GM19240 (cell line): ENCODE measurements around the gene CMTR1.
"Not testable (repeated sequence)": the region's sequence is repeated elsewhere in the genome, so short reads cannot be mapped to it uniquely, and the experiment has no call there.

ENCODE experiments used
- DNase-seq: peaks from one replicate; pipeline ENCODE4 v3.0.0; 2011; ENCODE audit warnings: low spot score; ENCODE audit not compliant: insufficient read length

CMTR1 gene, protein sequence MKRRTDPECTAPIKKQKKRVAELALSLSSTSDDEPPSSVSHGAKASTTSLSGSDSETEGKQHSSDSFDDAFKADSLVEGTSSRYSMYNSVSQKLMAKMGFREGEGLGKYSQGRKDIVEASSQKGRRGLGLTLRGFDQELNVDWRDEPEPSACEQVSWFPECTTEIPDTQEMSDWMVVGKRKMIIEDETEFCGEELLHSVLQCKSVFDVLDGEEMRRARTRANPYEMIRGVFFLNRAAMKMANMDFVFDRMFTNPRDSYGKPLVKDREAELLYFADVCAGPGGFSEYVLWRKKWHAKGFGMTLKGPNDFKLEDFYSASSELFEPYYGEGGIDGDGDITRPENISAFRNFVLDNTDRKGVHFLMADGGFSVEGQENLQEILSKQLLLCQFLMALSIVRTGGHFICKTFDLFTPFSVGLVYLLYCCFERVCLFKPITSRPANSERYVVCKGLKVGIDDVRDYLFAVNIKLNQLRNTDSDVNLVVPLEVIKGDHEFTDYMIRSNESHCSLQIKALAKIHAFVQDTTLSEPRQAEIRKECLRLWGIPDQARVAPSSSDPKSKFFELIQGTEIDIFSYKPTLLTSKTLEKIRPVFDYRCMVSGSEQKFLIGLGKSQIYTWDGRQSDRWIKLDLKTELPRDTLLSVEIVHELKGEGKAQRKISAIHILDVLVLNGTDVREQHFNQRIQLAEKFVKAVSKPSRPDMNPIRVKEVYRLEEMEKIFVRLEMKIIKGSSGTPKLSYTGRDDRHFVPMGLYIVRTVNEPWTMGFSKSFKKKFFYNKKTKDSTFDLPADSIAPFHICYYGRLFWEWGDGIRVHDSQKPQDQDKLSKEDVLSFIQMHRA

DNA sequence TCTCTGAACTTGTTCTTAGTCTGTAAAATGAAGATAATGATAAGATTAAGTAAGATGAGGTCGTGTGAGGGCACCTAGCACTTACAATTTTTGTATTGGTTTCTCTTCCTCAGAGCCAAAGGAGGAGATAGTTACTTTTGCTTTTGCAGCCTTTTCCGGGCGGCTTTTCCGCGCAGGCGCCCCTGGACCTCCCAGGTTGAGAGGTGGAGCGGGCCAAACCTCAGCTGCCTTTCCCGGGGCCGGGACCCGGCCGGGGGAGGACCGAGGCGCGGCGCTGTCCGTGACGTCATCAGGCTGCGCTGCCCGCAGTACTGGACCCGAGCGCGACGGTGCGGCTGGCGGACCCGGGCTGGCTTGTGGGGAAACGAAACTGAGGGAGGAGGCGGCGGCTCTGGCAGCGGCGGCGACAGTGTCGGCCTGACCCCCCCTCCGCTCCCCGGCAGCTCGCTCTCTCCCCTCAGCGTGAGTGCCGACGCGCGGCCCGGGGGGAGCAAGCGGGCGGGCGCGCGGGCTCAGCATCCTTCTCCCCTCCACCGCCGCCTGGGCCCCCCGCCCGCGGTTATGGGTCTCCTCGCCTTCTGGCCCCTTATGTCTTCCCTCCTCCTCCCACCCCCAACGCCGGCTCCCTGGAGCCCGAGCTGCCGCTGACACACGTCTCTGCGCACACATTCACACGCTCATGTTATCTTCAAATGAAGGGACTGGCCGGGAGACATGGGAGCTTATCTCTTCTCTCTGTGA lies at the start of gene CMTR1:
Gene CMTR1, plus strand, starts transcription at position 306 of the 741 bp plus-strand sequence. CDS start 2,409 bp downstream, outside the sequence.
- DNase-seq, result peak; percentile 90

DNA sequence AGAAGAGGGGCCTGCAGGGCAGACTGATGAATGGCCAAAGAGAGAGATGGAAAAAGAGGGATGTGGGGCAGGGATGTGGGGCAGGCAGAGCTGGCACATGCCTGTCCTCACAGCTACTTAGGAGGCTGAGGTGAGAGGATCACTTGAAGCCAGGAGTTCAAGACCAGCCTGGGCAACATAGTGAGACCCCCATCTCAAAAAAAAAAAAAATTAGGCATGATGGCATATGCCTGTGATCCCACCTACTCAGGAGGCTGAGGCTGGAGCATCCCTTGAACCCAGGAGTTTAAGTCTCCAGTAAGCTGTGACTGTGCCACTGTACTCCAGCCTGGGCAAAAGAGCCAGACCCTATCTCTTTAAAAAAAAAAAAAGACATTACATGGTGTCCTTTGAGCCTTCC lies 44.4 kb upstream of the CMTR1 start:
- DNase-seq, result no peak

DNA sequence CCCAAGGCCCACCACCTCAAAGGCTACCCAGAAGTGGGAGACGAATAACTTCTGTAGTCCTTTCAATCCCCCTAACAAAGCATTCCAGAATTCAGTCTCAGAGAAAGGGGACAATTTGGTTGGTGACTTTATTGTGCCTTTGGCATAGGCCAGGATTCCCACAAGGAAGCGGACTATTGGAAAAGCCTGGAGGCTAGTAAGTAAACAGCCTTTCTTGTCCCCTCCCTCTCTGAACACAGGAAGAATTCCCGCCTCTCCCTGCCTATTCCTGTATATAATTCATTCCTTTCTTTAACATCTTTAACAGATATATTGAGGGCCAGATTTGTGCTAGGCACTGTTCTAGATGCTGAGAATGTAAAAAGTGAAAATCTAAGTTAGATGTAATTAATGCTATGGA lies 43.2 kb upstream of the CMTR1 start:
- DNase-seq, result no peak

DNA sequence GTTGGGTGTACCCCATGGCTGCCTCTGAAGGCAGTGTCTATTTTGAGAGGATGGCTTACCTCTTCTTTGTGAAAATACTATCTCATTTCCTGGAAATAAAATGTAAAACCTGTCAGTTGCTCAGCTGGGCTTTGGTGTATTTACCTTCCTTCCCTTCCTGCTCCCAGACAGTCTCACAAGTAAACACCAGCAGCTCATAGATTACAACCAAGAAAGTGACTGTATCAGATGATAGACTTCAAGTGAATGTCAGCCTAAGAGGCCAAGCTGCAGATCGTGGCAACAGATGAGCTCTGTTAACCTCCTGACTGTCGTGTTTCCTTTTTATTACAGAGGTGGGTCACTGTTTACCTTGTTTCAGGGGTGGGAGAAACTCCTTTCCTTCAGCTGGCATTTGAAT lies 41.9 kb upstream of the CMTR1 start:
- DNase-seq, result no peak

DNA sequence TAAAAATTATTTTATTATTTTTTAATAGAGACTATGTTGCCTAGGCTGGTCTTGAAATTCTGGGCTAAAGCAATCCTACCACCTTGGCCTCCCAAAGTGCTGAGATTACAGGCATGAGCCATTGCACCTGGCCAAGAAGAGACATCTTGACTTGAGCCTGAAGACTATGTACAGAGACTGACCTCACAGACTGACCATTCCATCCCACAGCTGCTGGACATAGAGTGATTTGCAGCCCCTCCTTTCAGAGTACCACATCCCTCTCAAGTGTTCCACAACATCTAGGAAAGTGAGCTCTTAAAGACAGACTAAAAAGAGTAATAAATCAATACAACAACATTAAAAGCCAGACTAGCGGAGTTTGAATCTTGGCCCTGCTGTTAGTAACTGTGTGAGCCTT lies 40.2 kb upstream of the CMTR1 start:
- no peak for DNase-seq

DNA sequence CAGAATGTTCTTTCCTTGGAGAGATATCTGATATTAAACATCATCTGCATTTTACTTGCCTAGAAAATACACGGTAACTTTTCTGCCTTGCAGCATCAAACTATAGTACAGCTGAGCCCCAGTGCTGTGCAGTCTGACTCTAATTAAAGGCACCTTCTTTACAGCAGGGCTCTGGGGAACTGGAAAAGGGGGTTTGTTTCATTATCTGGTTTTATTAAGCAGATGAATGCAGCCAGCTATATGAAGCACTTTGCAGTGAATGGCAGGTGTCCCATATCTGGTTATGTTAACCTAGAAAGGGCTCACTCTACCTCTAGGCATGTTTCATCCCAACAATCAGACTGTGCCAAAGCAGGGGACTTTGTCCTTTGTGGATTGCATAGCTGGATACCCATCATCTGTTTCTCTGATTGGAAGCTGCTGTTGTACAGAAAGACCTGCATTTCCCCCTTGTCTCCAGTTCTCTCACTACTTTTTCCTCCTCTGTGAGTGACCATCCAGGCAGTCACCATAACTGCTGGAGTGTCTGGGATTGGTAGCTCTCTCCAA lies 39.6 kb upstream of the CMTR1 start:
- no peak for DNase-seq

DNA sequence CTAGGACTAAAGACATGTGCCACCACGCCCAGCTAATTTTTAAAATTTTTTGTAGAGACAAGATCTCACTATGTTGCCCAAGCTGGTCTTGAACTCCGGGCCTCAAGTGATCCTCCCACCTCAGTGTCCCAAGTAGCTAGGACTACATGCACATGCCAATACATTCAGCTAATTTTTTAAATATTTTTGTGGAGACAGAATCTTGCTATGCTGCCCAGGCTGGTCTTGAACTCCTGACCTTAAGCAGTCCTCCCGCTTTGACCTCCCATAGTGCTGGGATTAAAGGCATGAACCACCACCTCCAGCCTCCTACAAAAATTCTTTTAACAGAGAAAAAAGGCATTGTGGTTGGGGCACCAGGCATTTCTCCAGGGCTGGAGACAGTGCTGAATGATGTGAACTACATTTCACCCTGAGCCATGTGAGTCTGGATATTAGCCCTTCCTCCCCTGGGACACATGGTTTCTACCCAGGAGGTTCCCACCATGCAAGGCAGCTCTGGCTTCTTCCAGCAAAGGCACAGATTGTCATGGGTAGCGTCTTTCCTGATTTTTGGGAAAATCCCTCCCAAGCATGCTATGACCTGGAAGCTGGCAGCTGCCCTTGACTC lies 36.3 kb upstream of the CMTR1 start:
- DNase-seq, result no peak

DNA sequence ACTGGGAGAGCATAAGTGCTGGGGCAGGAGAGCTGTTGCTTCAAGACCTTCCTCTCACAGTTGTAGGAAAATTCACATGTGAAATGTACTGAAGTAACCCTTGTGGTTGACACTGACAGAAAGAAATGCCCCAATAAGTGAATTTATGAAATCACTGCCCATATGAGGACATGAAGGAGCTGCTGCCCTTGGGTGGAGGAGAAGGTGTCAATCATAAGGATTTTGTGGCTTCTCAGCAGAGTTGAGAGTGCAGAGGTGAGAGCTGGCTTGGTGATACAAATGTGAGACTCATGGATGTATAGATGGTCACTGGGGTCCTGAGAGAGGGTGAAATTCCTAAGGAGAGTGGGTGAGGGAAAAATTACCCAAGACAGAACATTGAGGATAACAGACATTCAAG lies 33.9 kb upstream of the CMTR1 start:
- DNase-seq, result no peak

DNA sequence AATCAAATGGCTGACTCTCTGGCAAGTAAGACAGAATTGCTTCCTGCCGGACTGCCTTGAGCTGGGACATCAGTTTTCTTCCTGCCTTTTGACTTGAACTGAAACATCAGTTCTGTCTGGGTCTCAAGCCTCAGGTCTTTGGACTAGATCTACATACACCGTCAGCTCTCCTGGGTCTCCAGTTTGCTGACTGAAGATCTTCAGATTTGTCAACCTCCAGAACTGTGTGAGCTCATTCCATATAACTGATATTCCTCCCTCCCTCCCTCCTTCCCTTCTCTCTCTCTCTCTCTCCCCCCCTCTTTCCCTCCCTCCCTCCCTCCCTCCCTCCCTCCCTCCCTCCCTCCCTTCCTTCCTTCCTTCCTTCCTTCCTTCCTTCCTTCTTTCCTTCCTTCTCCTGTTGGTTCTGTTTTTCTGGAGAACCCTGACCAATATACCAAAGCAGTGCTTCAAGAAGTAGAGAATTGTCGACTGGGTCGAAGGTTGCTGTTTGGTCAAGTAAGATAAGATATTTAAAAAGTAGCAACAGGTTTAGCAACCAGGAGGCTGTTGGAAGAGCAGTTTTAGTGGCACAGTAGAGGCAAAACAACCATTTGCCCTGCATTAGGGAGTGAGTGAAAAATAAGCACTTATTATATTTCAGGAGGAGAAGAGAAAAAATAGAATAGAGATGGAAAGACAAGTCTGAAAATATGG lies 33.1 kb upstream of the CMTR1 start:
- DNase-seq, result no peak

DNA sequence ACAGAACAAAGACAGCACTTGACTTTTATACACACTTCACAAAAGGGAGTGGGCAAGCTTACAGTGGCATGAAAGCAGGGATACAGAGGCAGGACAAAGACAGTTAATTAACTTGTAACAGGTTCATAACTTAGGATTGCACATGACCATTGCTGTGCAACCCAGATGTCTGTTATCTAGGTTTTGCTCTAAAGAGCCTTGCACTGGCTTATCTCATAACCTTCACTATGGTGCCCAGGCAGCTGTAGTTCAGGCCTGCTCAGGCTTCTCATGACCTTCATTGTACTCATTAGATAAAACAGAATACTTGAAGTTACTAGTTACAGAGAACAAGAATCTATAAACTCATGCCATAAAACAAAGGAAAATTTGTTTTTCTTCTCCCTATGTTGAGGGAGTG lies 31.4 kb upstream of the CMTR1 start:
- not testable (repeated sequence) for DNase-seq

DNA sequence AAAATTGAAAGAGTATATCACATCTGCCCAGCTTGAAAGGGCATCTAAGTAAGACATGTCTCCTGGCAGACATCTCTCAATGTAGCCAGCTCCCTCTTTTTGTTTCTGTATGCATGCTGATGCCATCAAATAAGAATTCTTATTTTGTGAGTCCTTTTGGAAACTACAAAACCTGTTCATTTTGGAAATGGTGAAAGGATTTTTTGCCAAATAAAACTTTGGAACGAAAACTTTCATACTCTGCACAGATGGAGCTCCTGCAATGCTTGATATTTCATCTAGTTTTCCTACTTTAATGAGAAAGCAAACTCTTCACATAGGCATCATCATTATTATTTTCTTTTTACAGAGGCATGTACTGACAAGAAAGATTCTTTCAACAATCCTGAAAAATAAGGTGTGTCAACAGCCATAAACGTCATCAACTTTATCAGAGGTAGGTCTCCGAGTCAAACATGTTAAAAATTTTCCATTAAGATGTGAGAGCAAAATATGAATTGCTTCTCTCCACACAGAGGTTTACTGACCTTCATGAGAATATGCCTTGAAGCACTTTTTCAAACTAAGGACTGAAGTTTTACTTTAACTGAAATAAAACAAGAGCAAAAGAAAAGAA lies 26.2 kb upstream of the CMTR1 start:
- DNase-seq, result no peak

DNA sequence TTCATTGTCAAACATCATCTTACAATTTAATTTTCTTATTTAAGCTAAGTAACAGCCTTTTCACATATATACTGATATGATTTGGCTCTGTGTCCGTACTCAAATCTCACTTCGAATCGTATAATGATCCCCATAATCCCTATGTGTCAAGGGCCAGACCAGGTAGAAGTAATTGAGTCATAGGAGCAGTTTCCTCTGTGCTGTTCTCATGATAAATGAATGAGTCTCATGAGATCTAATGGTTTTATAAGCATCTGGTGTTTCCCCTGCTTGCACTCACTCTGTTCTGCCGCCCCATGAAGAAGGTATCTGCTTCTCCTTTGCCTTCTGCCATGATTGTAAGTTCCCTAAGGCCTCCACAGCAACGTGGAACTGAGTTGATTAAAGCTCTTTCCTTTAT lies 25.1 kb upstream of the CMTR1 start:
- no peak for DNase-seq

DNA sequence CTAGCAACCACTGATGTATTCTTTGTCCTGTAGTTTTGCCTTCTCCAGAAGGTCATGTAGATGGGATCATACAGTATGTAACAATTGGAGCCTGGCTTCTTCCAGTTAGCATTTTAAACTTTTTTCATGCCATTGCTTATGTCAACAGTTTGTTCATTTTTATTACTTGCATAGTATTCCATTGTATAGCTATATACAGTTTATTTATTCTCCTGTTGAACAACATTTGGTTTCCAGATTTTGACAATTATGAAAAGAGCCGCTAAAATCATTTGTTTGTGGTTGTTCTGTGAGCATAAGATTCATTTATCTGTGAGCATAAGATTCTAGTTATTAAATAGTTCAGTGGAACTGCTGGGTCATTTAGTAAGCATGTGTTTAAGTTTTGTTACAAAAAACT lies 23.5 kb upstream of the CMTR1 start:
- DNase-seq, result no peak

DNA sequence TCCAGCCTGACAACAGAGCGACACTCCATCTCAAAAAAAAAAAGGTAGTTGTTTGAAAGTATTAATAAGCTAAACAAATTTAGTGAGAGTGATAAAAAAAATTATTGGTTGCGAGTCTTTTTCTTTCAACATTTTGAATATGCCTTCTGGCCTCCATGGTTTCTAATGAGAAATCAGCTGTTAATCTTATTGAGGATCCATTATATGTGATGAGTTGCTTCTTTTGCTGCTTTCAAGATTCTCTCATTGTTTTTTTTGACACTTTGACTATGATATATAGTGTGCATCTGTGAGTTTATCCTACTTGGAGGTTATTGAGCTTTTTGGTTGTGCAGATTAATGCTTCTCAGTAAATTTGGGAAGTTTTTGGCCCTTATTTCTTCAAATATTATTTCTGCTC lies 15.6 kb upstream of the CMTR1 start:
- DNase-seq, result no peak

DNA sequence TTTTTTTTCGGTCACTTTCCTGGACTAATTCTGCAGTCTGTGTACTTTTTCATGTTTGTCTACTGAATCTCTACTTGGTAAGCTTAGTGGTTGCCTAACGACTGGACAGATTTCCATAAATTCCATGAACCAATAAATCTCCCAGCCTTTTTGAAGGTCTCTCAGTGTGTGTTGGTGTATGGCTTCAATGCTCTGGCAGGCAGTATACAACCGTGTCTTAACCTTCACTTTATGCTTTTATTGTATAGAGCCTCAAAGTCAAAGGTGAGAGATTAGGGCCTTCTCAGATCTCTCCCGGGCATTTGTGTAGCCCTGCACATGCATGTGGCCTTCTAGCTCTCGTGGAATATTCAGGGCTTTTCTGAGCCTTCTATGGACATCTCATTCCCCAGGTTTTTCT lies 14.3 kb upstream of the CMTR1 start:
- no peak for DNase-seq

DNA sequence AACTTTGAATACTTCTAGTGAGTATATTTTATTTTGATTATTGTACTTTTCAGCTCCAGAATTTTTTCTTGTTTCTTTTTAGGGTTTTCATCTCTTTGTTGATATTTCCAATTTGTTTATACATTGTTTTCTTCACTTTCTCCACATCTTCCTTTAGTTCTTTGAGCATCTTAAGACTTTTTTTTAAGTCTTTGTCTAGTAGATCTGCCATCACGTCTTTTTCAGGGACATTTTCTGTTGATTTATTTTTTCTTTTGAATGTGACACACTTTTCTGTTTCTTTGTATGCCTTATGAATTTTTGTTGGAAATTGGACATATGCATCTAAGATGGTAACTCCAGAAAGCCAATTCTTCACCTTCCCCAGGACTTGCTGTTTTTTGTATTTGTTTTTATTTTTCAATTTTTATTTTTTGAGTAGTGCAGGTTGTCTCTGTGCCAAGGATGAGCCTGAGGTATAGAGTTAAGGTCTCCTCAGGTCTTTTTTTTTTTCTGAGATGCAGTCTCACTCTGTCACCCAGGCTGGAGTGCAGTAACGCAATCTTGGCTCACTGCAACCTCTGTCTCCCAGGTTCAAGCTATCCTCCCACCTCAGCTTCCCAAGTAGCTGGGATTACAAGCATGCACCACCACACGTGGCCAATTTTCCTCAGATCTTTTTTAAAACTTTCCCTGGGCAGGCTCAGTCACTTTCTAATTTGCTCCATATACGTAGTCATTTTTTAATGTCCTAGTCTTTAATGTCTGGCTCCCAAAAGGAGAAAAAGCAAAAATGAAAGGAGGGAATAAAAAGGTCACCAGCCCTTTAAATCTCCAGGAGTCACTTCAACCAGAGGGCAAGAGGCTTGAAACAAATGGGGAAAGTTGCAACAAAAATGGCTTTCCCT lies 6.7 kb upstream of the CMTR1 start:
- no peak for DNase-seq

DNA sequence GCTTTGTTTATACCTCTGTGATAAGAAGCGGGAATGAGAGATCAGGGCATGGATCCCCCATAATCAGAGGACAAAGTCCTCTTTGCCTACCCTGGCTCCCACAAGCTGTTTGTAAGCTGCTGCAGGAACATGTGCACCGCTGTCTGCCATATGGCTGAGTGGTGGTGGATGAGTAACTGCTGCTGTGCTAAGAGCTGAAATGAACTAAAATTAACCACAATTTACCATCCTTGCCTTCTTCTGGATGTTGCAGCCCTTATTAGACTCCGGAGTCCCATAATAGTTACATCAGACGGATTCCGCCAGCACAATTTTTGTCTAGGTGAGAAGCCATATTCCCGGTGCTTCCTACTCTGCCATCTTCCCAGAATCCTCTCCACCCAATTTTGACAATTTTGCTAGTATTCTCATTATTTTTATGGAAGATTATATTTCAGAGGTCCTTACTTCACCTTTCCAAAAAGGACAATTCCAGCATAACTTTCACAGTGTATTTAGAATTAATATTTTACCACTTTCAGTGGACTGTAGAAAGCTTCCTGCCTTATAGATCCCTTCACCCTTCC lies 6.0 kb upstream of the CMTR1 start:
- DNase-seq, result no peak

DNA sequence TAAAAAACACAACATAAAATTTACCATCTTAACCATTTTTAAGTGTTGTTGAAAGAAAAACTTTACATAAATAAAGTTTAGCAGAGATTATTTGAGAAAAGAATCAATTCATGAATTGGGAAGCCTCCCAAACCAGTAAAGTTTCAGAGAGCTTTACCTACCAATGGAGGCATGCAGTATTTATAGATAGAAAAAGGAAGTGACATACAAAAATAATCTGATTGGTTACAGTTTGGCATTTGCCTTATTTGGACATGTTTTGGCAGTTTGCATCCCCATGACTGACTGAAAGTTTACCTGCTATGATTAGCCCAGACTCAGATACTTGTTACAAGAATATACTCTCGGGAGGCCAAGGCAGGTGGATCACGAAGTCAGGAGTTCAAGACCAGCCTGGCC lies 3.7 kb upstream of the CMTR1 start:
- DNase-seq, result no peak

DNA sequence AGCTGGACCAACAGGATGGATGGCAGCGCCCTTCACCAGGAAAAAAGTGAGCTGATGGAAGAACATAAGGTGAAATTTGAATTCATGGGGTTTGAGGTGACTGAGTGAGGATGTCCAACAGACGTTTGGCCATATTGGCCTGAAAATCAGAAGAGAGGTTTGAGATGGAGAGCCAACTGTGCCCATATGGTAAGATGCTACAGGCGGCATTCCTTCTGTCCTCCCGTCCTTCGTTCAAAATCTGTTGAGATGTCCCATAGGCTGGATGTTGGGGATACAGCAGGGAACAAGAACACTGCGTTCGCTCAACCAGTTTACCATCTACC lies 468 bp upstream of the CMTR1 start:
- no peak for DNase-seq
